ENCODE measurements around the gene COMMD7.

Gene COMMD7

DNA sequence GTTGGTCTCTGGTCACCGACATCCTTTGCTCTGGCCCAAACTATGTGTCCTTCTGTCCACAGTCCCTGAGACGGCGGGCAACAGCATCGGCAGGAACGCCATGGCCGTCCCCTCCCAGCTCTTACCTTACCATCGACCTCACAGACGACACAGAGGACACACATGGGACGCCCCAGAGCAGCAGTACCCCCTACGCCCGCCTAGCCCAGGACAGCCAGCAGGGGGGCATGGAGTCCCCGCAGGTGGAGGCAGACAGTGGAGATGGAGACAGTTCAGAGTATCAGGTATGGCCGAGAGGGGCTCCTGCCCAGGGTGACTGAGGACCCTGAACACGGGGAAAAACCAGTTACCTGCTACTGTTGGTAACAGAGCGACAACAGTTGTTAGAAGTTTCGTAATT lies 43.9 kb upstream of the COMMD7 start:
- CTCF ChIA-PET: interaction anchor here (1.4 kb wide), 1 partner anchor 9 kb away, joined by 6 read pairs; no protein-coding TSS in a partner anchor
- H3K27ac ChIP-seq: no peak overlapping the region
- DNase-seq (ENCODE audit: low spot score): no peak
- POLR2A ChIA-PET (ENCODE audit: low non-redundant PET): no interaction called here
- no peak for TF ChIP-seq CTCF (conservative IDR thresholded peaks at IDR 0.05; ENCODE audit: low read depth)

- ChIA-PET POLR2A (ENCODE audit: low non-redundant PET) (no interaction called here), CTCF (no interaction called here)
- TF ChIP-seq CTCF (conservative IDR thresholded peaks at IDR 0.05; ENCODE audit: low read depth): no peak
- no peak overlapping the region for H3K27ac ChIP-seq
- DNase-seq (ENCODE audit: low spot score): no peak
These were observed 42.9 kb upstream of the COMMD7 start for GRCh38 chr20:32786059-32786760.

DNA sequence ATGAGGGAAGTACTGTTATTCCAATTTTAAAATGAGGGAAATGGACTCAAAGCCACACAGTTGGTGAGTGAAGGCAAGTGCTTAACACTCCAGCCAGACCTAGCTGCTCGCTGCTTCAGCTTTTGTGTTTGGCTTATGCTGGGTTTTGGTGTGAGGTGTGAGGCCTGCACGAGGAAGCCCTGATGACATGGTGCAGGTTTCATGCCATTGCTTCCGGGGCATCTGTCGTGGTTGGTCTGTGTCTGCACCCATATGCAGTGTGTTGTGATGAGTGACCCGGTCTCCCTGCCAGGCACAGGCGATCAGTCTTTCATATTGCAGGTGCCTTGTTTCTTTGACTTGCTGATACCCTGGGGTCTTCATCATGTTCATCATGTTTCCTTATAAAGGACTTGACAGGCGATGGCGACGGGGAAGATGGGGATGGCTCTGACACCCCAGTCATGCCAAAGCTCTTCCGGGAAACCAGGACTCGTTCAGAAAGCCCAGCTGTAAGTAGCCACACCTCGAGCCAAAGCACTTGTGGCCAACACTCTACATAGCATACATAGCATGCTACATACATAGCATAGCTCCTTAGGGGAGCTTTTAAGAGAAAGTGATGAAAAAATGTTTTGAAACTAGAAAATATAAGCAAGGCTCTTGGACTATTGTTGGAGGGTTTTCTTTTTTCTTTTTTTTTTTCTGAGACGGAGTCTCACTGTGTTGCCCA lies 41.3 kb upstream of the COMMD7 start:
- no peak overlapping the region for H3K27ac ChIP-seq
- ChIA-PET POLR2A (ENCODE audit: low non-redundant PET) (no interaction called here), CTCF (interaction anchor here (0.5 to 2.5 kb wide), 7 partner anchors 11 to 312 kb away, joined by 3 to 15 read pairs (median 4); partner anchors contain the start of gene C20orf203)
- TF ChIP-seq CTCF (conservative IDR thresholded peaks at IDR 0.05; ENCODE audit: low read depth): no peak
- no peak for DNase-seq (ENCODE audit: low spot score)

GRCh38 chr20:32780749-32781655 lies 37.7 kb upstream of the COMMD7 start:
- ChIA-PET CTCF (interaction anchor here (0.6 to 2.4 kb wide), 3 partner anchors 9 to 315 kb away, joined by 3 to 16 read pairs (median 3); no protein-coding TSS in a partner anchor), POLR2A (ENCODE audit: low non-redundant PET) (no interaction called here)
- no peak overlapping the region for H3K27ac ChIP-seq
- DNase-seq (ENCODE audit: low spot score): no peak
- TF ChIP-seq CTCF (conservative IDR thresholded peaks at IDR 0.05; ENCODE audit: low read depth): no peak

- no peak for DNase-seq (ENCODE audit: low spot score)
- TF ChIP-seq CTCF (conservative IDR thresholded peaks at IDR 0.05; ENCODE audit: low read depth): no peak
- ChIA-PET CTCF (interaction anchor here (2.4 to 5.1 kb wide), 2 partner anchors 10 to 106 kb away, joined by 16 to 152 read pairs; partner anchors contain the start of gene C20orf203), POLR2A (ENCODE audit: low non-redundant PET) (no interaction called here)
- H3K27ac ChIP-seq: no peak overlapping the region
These were observed 37.0 kb upstream of the COMMD7 start for GRCh38 chr20:32780278-32780677.
